HG03064 (cell line): ENCODE measurements around the gene ADCY6.

Source experiments
- ATAC-seq: cut with Tn5 transposase; IDR thresholded peaks from one replicate; pipeline ENCODE4 v1.9.1; 2021; ENCODE audit warnings: low read depth; ENCODE audit not compliant: unreplicated experiment

The ADCY6 gene

DNA sequence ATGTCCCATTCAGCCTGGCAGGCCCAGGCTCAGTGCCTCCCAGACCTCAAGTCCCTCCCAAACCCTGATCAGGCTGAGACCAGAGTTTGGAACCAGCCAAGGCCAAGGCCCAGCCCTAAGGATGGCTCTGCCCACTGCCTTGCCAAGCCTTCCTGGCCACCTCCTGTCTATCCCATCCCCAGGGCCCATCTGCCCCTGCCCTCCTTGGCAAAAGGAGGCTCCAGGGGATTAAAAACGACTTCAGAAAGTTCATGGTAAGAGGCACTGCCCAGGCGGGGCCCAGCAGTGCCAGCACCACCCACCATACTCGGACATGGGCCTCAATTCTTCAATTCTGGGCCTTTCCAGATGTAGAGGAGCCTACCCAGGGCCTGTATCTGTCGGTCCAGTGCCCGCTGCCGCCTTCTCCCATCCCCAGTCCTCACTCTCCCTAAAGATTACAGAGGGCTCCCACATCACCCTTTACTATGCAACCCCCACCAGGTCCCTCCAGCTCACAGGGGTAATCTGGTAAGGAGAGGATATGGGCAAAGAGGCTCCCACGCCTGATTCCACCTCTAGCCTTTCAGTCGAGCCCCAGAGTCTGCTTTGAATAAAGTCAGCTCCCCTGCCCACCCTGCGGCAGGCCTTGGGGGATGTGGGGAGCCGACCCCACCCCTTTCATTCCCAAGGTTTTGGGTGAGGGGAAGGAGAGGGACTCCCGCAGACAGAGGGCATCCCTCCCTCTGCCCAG is 932 bp downstream of the ADCY6 start:
- no peak for ATAC-seq

DNA sequence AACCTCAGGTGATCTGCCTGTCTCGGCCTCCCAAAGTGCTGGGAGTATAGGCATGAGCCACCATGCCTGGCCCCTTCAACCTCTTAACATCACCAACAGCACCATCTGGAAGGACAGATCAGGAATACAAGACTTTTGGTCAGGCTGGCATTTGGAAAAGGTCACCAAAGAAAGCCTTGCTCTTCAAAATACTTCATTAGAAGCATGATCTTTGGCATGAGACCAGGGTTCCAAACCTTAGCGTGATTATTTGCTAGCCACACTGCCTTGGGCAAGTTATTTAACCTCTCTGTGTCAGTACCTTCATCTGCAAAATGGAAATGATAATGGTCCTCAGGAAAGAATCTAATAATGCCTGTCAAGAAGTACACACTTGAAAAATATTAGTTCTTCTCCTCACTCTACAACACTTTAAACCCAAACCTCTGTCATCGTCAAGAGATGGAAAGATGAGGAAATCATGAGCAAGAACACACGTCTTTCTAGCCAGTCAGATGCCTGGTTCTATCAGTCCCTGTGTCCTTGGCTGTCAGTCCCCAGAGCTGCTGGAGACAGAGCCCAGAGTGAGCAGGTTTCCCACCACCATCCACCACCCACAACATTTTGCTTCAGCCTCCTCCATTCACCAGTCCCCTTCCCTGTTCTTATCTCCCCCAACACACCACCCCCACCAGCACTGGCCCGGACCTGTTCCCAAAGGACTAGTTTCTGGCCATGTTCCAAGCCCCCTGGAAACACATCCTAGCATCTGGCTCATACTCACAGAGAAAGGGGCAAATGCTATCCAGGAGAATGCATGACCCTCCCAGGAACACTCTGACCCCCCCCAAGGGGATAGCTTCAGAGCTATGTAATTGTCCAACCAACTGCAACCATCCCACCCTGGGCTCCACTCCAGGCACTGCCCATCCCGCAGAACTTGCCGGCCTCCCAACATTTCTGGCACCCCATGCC is 2.0 kb downstream of the ADCY6 start:
- ATAC-seq: no peak

DNA sequence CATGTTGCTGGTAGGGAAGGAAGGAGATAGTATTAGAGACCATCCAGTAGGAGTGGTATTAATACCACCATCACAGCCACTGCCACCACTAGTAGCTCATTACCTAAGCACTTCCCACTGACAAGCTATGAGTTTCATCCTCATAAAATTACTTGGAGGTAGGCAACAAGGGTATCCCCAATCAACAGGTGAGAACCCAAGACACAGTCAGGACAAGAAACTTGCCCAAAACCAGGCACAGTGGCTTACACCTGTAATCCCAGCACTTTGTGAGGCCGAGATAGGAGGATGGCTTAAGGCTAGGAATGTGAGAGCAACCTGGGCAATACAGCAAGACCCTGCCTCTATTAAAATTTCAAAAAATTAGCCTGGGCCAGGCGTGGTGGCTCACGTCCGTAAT is 5.5 kb downstream of the ADCY6 start:
- no peak for ATAC-seq

DNA sequence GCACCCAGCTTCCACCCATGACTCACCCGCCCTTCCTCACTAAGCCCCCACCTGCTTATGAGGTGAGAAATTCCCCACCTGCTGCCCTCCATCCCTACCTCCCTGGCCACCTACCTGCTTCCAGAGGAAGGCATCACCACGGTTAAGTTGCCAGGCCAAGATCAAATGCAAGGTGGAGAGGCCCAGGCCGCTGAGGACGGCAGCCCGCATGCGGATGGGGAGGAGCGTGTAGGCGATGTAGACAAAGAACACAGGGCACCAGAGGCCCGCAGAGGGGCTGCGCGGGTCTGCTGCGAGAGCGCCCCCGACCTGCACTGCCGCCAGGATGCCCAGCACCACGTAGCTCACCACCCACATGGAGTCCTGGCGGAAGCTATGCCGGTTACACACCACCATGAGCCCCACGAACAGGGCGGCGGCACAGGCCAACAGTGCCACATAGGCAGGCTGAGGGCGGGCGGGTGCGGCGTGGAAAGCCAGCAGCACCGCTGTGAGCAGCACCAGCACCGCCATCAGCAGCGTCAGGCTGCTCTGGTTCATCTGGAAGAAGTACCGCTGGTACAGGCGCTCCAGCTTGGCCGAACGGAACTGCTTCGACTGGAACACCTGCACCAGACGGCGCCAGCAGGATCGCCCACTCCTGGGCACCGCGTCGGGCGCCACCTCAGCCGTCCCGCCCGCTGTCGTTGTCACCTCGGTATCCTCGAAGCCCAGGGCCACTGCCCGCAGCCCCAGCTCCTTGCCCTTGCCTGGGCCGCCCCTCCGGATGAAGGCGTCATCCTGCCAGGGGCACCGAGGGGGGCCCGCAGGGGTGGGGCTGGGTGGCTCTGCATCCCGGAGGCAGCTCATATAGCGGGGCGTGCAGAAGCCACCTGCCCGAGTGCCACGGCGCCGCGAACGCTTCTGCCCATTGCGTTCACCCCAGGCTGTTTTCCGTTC is 6.2 kb downstream of the ADCY6 start:
- ATAC-seq: no peak

DNA sequence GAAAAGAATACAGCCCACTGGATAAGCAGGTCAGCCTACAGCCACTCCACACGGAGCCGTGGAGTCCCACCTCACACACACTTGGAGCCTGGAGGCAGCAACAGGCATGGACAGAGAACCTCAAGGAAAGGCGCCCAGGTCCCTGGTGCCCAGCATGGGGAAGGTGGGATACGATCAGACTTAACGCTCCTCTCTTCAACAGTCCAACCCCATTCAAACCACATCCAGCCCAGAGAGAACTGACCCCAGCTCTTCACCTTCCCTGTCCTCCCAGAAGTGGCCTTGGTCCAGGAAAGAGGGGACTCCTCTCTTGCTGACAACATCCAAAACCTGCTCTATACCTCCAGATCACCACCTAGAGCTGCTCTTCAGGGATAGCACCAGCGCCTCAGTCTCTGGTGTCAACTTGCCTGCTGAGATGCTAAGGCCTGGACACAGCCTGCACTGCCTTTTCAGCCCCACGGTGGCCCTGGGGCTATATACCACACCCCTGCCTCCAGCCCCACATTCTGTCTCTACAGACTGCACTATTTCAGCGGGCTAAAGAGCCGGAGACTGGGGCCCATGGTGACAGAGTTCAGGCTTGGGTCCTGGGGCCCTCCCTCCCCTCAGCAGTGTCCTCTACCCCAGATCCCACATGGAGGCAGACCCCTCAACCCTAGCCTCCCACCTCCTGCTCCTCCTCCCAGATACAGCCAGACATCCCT is 7.0 kb downstream of the ADCY6 start:
- ATAC-seq: no peak

DNA sequence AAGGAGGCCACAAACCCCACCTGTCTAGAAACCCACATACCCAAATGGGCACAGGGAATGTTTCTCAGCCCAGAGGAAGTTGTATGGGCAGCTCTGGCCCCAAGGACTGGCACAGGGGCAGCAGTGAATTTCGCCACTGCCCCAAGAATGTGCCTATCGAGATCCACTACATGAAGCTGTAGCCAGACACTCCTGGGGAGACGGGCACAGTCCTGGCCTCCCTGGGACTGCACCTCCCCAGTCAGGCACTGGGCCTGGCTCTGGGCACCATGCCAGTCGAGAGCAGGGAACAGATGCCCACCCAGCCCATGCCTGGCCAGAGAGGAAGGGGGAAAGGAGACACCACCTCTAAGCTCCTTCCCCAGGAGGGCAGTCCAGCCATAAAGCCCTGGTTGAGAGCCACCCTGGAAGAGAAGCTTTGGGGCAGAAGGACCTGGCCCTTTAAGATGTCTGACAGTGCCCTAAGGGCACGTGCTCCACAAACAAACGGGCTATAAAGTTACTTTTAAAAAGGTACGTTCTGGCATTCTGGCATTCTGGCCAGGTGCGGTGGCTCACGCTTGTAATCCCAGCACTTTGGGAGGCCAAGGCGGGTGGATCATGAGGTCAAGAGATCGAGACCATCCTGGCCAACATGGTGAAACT is 8.4 kb downstream of the ADCY6 start:
- no peak for ATAC-seq

DNA sequence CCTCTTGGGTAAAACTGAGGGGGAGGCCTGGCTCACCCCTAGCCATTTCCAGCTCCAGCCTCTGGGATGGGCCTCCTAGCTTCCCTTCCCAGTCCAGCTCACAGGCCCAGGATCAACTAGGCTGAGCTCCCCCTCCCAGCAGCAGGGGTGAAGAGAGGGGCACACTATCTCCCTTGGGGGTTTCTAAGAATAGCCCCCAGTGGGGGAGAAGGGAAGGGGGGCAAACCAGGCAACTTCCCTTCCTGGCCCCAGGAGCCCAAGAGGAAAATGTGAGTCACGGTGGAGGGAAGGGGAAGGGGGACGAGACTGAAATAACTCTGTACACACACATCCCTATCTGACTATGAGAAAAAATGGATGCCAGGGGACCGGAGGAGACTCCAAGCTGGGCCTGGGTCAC is 9.0 kb downstream of the ADCY6 start:
- ATAC-seq: no peak

DNA sequence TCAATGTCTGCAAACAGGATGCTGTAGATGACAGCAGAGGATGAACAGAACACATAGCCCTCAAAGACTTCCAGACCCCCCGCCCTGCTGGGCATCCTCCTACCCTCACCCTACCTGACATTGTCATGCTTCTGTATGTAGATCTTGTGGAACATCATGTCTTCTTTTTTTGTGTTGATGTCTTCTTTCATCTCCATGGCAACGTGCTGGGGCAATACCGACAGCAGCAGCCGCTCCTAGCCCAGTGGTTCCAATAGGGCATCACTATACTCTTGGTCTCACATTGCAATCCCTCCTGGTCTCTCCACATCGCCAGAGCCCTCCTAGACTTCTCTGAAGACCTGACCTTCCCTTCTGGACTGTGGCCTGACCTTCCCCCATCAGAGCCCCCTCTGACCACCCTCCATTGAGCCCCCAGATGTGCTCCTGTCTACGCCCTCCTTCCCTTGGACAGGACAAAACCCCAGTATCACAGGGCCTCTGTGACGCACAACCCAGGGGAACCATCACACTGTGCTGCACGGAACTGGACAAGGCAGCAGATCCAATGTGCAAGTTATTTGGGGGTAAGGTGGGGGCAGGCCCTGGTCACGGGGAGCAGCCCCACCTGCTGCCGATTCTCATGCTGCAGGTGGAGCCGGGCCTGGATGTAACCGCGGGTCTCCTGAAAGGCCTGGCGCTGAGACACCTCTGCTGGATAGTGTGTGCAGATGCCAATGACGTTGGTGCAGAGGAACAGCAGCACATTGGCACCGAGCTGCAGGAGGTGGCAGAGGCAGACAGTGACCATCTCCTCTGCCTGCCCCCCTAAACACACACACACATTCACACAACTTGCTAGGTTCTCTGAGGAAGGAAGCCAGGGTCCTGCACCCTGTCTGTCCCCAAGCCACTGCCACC is 11.1 kb downstream of the ADCY6 start:
- no peak for ATAC-seq

DNA sequence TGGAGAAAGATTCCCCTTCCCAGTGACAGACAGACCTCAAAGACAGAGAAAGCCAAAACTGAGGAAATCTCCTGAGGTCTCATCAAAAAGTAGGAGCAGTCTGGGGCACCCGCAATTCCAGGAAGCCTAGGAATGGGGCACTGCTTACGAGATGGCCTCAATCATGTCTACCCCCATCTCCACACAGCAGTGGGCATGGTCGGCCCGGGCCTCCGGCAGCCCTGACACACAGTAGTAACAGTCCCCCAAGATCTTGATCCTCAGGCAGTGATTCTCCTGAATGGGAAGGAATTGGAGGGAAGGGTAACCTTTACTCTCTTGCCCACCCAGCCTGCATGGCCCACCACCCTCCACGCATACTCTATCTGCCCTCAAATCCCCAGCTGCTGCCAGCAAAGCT is 11.9 kb downstream of the ADCY6 start:
- ATAC-seq: no peak

DNA sequence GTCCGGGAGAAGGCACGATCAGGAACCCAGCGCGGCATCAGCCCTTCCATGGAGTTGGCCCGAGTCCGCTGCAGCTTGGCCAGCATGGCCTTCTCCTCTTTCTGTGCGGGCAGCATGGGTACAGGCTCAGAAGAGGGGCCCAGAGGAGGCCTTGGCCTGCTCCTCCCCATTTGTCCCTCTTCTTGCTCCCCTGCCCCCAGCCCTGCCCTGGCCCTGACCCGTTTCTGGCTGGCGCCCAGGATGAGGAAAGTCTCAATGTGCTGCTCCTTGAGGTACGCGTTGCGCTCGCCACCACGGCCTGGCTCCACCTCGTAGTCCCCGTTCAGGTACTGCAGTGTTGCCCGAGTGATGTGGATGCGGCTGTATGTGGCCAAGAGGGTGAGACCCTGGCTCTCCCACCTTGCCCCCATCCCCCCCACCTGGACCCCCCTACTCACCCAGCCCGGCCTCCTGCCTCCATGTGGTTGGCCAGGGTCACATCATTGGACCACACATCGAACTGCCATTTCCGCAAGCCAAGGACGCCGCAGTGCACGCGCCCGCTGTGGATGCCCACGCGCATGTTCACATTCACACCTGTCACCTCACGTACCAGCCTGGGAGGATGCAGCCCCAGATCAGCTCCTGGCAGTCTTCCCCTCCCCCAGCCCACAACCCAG is 12.8 kb downstream of the ADCY6 start:
- no peak for ATAC-seq

DNA sequence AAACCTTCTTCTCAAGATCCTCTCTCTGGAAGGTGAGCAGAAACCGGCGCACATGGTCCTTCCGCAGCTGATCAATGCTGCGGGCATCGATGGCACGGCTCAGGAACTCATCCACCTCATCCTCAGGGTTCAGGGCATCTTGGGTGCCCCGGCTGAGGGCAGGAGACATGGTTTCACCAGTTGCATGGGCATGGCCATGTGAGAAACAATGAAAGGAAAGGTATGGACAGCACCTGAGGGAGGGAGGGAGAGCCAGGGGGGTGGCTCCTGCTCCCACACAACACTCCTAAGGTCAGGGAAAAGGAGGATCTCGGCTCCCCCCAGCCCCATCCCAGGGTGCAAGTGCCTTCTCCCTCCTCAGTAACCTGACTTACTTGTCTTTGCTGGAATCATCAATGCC is 13.6 kb downstream of the ADCY6 start:
- no peak for ATAC-seq

DNA sequence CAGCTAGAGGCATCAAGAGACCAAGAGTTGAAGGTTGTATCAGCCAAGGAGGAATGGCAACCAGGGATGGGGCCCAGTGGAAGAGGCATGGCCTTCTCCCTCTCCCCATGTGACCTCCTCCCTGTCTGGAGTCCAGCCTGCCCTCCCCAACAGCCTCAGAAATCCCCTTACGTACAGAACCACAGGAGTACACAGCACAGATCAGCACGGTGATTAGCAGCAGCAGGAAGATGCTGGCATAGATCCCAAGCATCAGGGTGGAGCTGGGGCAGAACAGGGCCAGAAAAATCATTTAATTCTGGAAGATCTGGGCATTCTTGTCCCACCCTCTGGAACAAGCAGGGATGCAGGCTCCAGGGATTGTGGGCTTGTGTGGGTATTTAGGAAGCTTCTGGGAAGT is 14.4 kb downstream of the ADCY6 start:
- ATAC-seq: no peak

DNA sequence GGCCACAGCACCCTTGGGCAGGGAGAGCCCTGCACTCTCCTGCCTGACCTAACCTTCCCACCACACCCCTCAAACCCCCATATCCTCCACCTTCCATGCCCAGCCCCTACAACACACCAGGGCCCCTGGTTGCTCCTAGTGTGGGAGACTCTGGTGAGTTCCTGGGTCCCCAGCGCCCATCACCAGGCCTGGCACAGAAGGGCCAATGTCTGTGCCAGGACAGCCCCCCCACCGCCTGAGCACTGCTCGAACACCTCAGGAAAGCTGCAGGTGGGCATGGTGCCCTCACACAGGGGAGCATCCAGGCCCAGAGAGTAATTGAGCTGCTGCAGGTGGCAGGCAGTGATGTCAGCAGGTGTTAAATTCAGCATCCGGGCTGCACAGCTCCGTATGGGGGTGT is 15.2 kb downstream of the ADCY6 start:
- ATAC-seq: no peak

DNA sequence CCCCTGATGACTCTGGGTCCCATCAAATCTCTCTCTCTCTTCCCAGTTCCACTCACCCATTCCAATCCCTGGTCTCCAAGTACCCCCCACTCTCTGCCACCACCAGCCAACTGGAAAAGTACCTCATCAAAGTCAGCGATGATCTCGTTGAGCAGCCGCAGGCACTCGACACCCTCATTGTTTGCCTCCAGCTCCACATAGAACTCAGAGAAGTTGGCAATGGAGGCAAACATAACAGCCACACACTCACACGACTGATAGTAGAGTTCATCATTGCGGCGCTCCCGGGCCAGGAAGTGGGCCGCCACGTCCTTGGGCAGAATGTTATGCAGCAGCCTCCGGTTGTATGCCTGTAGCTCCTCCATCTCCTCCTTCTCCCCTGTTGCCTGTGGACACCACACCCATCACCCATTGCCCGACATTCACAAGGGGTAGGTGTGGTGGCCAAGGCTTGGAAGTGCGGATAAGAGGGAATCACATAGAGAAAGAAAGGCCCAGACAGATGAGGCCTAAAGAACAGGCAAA is 17.2 kb downstream of the ADCY6 start:
- no peak for ATAC-seq

DNA sequence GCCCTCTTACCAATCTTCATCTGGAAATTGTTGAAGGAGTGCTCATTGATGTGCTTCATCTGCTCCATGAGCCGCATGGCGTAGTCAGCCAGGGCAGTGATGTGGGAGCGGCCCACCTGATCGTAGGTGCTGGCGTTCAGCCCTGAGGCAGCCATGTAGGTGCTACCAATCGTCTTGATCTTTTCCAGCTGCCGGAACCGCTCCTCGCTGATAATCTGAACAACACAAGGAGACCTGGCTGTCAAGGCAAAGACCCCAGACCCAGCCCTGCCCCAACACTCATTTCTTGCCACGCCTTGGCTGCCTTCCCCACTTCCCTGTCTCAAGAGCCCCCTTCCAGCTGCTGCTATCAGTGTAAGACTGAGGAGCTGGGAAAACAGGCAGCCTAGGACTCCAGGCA is 18.1 kb downstream of the ADCY6 start:
- no peak for ATAC-seq

DNA sequence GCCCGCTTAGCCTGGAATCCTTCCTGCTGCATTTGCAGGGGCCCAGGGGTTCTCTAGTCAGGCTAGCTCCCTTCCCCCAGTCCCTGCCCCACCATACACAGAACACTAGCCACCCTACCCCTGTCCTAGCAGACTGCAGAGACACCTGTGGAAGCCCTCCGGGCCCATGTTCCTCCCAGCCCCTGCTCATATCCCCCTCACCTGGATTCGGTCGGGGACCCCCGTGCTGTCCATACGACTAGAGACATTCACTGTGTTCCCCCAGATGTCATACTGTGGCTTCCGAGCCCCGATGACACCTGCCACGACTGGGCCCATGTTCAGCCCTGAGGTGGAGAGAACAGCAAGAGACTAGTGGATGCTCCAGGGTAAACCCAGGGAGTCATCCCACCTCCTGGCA is 20.2 kb downstream of the ADCY6 start:
- ATAC-seq: no peak

DNA sequence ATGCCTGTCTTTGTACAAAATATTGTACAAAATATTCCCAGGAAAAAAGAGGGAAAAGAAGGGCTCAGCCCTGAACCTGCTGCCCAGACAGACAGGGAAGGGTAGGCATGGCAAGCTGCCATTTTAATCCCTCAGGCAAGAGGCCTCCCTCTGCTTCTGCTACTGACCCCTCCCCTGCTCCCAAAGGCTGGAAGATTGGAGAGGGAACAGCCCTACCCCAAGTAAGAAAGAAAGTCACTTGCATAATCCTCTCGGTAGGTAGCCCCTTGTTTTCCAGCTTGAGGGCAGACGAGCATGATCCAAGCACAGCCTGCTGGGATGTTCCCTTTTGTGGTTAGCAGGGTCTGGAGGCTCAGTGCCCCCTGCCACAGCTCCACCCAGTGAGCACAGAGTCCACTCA is 20.7 kb downstream of the ADCY6 start:
- ATAC-seq: no peak

DNA sequence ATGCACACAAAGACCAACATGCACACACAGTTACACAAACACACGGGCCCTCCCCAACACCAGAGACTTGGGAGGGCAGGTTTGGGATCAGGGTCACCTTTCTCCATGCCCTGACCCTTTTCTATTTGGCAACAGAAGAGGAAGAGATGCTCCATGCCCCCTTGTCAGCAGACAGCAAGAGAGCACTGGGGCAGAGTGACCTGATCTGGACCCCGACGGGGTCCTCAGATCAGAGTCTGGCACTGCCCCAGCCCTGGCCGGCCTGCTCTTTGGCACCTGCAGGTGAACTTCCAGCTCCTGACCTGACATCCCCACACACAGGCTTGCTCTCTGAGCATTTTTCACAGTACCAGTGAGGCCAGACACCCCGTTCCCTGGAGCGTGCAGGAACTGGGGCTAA is 21.4 kb downstream of the ADCY6 start:
- ATAC-seq: no peak
